ENCODE data around the gene PHC1.

The PHC1 gene

GRCh38 chr12:8953773-8954402 lies 39.6 kb downstream of the PHC1 start:
- WGBS (ENCODE audit: insufficient coverage) = 81% methylated on average over 4 of the region's 8 CpGs
- CTCF ChIA-PET = interaction anchor here (1.7 to 8.1 kb wide), 2 partner anchors 81 to 85 kb away, joined by 3 to 151 read pairs; no protein-coding TSS in a partner anchor
- POLR2A ChIA-PET = no interaction called here
- peaks cover 0 to 10% (median 6%) of the 10 kb centered on the region in 4 experiments for H3K36me3 ChIP-seq (ENCODE audit: control insufficient read depth in 4 of 4, insufficient read depth in 4 of 4, low read length in 3 of 4)
- H3K4me1 ChIP-seq (ENCODE audit: control extremely low read depth in 1 of 4, control insufficient read depth in 4 of 4, insufficient read depth in 4 of 4, low read length in 3 of 4) = peaks cover 10 to 24% (median 14%) of the 10 kb centered on the region in 4 experiments
- H3K27me3 ChIP-seq (replicated peaks in 2 of 5; ENCODE audit: control insufficient read depth in 4 of 5, insufficient read depth in 5 of 5, low read length in 4 of 5) = no peaks in the 10 kb centered on the region
- H3K4me3 ChIP-seq (ENCODE audit: control insufficient read depth in 1 of 7, extremely low read depth in 1 of 7, insufficient read depth in 4 of 7, low read depth in 2 of 7, low read length in 6 of 7) = no peak overlapping the region
- DNase-seq = no peak
- peaks cover 0 to 20% (median 8%) of the 10 kb centered on the region in 5 experiments for H3K9me3 ChIP-seq (ENCODE audit: control extremely low read depth in 1 of 5, control insufficient read depth in 4 of 5, insufficient read depth in 2 of 5, low read depth in 1 of 5, low read length in 4 of 5)
- no peak overlapping the region for H3K27ac ChIP-seq (ENCODE audit: insufficient read depth in 1 of 2, low read depth in 1 of 2, low read length in 2 of 2, poor library complexity in 1 of 2, severe bottlenecking in 2 of 2)

GRCh38 chr12:8956073-8956472 lies 41.8 kb downstream of the PHC1 start:
- WGBS (ENCODE audit: insufficient coverage) = 95% methylated on average over 13 of the region's 15 CpGs
- H3K9me3 ChIP-seq (ENCODE audit: control extremely low read depth in 1 of 5, control insufficient read depth in 4 of 5, insufficient read depth in 2 of 5, low read depth in 1 of 5, low read length in 4 of 5) = peaks cover 0 to 20% (median 8%) of the 10 kb centered on the region in 5 experiments
- CTCF ChIA-PET = interaction anchor here (1.0 to 1.1 kb wide), 2 partner anchors 30 to 86 kb away, joined by 3 to 4 read pairs; no protein-coding TSS in a partner anchor
- H3K27me3 ChIP-seq (replicated peaks in 2 of 5; ENCODE audit: control insufficient read depth in 4 of 5, insufficient read depth in 5 of 5, low read length in 4 of 5) = no peaks in the 10 kb centered on the region
- H3K27ac ChIP-seq (ENCODE audit: insufficient read depth in 1 of 2, low read depth in 1 of 2, low read length in 2 of 2, poor library complexity in 1 of 2, severe bottlenecking in 2 of 2) = no peak overlapping the region
- POLR2A ChIA-PET = no interaction called here
- H3K4me1 ChIP-seq (ENCODE audit: control extremely low read depth in 1 of 4, control insufficient read depth in 4 of 4, insufficient read depth in 4 of 4, low read length in 3 of 4) = peaks cover 0 to 15% (median 5%) of the 10 kb centered on the region in 4 experiments
- DNase-seq = no peak
- peaks cover 0 to 10% (median 6%) of the 10 kb centered on the region in 4 experiments for H3K36me3 ChIP-seq (ENCODE audit: control insufficient read depth in 4 of 4, insufficient read depth in 4 of 4, low read length in 3 of 4)
- H3K4me3 ChIP-seq (ENCODE audit: control insufficient read depth in 1 of 7, extremely low read depth in 1 of 7, insufficient read depth in 4 of 7, low read depth in 2 of 7, low read length in 6 of 7) = no peak overlapping the region

GRCh38 chr12:8956772-8957171 lies 42.5 kb downstream of the PHC1 start:
- Histone ChIP-seq H3K9me3 (ENCODE audit: control extremely low read depth in 1 of 5, control insufficient read depth in 4 of 5, insufficient read depth in 2 of 5, low read depth in 1 of 5, low read length in 4 of 5) (peaks cover 0 to 20% (median 8%) of the 10 kb centered on the region in 5 experiments), H3K4me1 (ENCODE audit: control extremely low read depth in 1 of 4, control insufficient read depth in 4 of 4, insufficient read depth in 4 of 4, low read length in 3 of 4) (peaks cover 0 to 8% (median 1%) of the 10 kb centered on the region in 4 experiments), H3K27ac (ENCODE audit: insufficient read depth in 1 of 2, low read depth in 1 of 2, low read length in 2 of 2, poor library complexity in 1 of 2, severe bottlenecking in 2 of 2) (no peak overlapping the region), H3K4me3 (ENCODE audit: control insufficient read depth in 1 of 7, extremely low read depth in 1 of 7, insufficient read depth in 4 of 7, low read depth in 2 of 7, low read length in 6 of 7) (no peak overlapping the region), H3K36me3 (ENCODE audit: control insufficient read depth in 4 of 4, insufficient read depth in 4 of 4, low read length in 3 of 4) (peaks cover 0 to 10% (median 6%) of the 10 kb centered on the region in 4 experiments), H3K27me3 (replicated peaks in 2 of 5; ENCODE audit: control insufficient read depth in 4 of 5, insufficient read depth in 5 of 5, low read length in 4 of 5) (no peaks in the 10 kb centered on the region)
- POLR2A ChIA-PET = no interaction called here
- CTCF ChIA-PET = interaction anchor here (1.1 kb wide), 1 partner anchor 29 kb away, joined by 4 read pairs; no protein-coding TSS in a partner anchor
- 96% methylated on average over 5 of the region's 7 CpGs for WGBS (ENCODE audit: insufficient coverage)
- DNase-seq = no peak

- Histone ChIP-seq H3K27ac (ENCODE audit: insufficient read depth in 1 of 2, low read depth in 1 of 2, low read length in 2 of 2, poor library complexity in 1 of 2, severe bottlenecking in 2 of 2) (no peak overlapping the region), H3K36me3 (ENCODE audit: control insufficient read depth in 4 of 4, insufficient read depth in 4 of 4, low read length in 3 of 4) (peaks cover 0 to 10% (median 6%) of the 10 kb centered on the region in 4 experiments), H3K27me3 (replicated peaks in 2 of 5; ENCODE audit: control insufficient read depth in 4 of 5, insufficient read depth in 5 of 5, low read length in 4 of 5) (no peaks in the 10 kb centered on the region), H3K9me3 (ENCODE audit: control extremely low read depth in 1 of 5, control insufficient read depth in 4 of 5, insufficient read depth in 2 of 5, low read depth in 1 of 5, low read length in 4 of 5) (peaks cover 0 to 20% (median 12%) of the 10 kb centered on the region in 5 experiments), H3K4me3 (ENCODE audit: control insufficient read depth in 1 of 7, extremely low read depth in 1 of 7, insufficient read depth in 4 of 7, low read depth in 2 of 7, low read length in 6 of 7) (no peak overlapping the region), H3K4me1 (ENCODE audit: control extremely low read depth in 1 of 4, control insufficient read depth in 4 of 4, insufficient read depth in 4 of 4, low read length in 3 of 4) (peaks cover 0 to 8% (median 1%) of the 10 kb centered on the region in 4 experiments)
- ChIA-PET CTCF (no interaction called here), POLR2A (no interaction called here)
- 93% methylated on average over 3 of the region's 4 CpGs for WGBS (ENCODE audit: insufficient coverage)
- no peak for DNase-seq
Observed at GRCh38 chr12:8957561-8957960, 43.3 kb downstream of the PHC1 start.

GRCh38 chr12:8958066-8958465 lies 43.8 kb downstream of the PHC1 start:
- ChIA-PET POLR2A (interaction anchor here (0.7 kb wide), 1 partner anchor 84 kb away, joined by 3 read pairs; no protein-coding TSS in a partner anchor), CTCF (interaction anchor here (1.1 kb wide), 1 partner anchor 91 kb away, joined by 3 read pairs; no protein-coding TSS in a partner anchor)
- H3K27ac ChIP-seq (ENCODE audit: insufficient read depth in 1 of 2, low read depth in 1 of 2, low read length in 2 of 2, poor library complexity in 1 of 2, severe bottlenecking in 2 of 2) = no peak overlapping the region
- H3K27me3 ChIP-seq (replicated peaks in 2 of 5; ENCODE audit: control insufficient read depth in 4 of 5, insufficient read depth in 5 of 5, low read length in 4 of 5) = no peaks in the 10 kb centered on the region
- no peak overlapping the region for H3K4me3 ChIP-seq (ENCODE audit: control insufficient read depth in 1 of 7, extremely low read depth in 1 of 7, insufficient read depth in 4 of 7, low read depth in 2 of 7, low read length in 6 of 7)
- no peak for DNase-seq
- no CpG with 5 or more reads among the region's 2 CpGs for WGBS (ENCODE audit: insufficient coverage)
- H3K9me3 ChIP-seq (ENCODE audit: control extremely low read depth in 1 of 5, control insufficient read depth in 4 of 5, insufficient read depth in 2 of 5, low read depth in 1 of 5, low read length in 4 of 5) = peaks cover 0 to 19% (median 11%) of the 10 kb centered on the region in 5 experiments
- peaks cover 0 to 10% (median 5%) of the 10 kb centered on the region in 4 experiments for H3K36me3 ChIP-seq (ENCODE audit: control insufficient read depth in 4 of 4, insufficient read depth in 4 of 4, low read length in 3 of 4)
- H3K4me1 ChIP-seq (ENCODE audit: control extremely low read depth in 1 of 4, control insufficient read depth in 4 of 4, insufficient read depth in 4 of 4, low read length in 3 of 4) = peaks cover 0 to 8% (median 1%) of the 10 kb centered on the region in 4 experiments

- Histone ChIP-seq H3K9me3 (ENCODE audit: control extremely low read depth in 1 of 5, control insufficient read depth in 4 of 5, insufficient read depth in 2 of 5, low read depth in 1 of 5, low read length in 4 of 5) (peaks cover 0 to 11% (median 8%) of the 10 kb centered on the region in 5 experiments), H3K36me3 (ENCODE audit: control insufficient read depth in 4 of 4, insufficient read depth in 4 of 4, low read length in 3 of 4) (peaks cover 0 to 6% (median 2%) of the 10 kb centered on the region in 4 experiments), H3K4me1 (ENCODE audit: control extremely low read depth in 1 of 4, control insufficient read depth in 4 of 4, insufficient read depth in 4 of 4, low read length in 3 of 4) (peaks cover 0 to 8% (median 0%) of the 10 kb centered on the region in 4 experiments), H3K27me3 (replicated peaks in 2 of 5; ENCODE audit: control insufficient read depth in 4 of 5, insufficient read depth in 5 of 5, low read length in 4 of 5) (no peaks in the 10 kb centered on the region), H3K4me3 (ENCODE audit: control insufficient read depth in 1 of 7, extremely low read depth in 1 of 7, insufficient read depth in 4 of 7, low read depth in 2 of 7, low read length in 6 of 7) (no peak overlapping the region), H3K27ac (ENCODE audit: insufficient read depth in 1 of 2, low read depth in 1 of 2, low read length in 2 of 2, poor library complexity in 1 of 2, severe bottlenecking in 2 of 2) (no peak overlapping the region)
- ChIA-PET CTCF (interaction anchor here (1.3 kb wide), 1 partner anchor 11 kb away, joined by 3 read pairs; no protein-coding TSS in a partner anchor), POLR2A (no interaction called here)
- no peak for DNase-seq
- 100% methylated on average over 1 of the region's 2 CpGs for WGBS (ENCODE audit: insufficient coverage)
Observed at GRCh38 chr12:8960176-8960575, 45.9 kb downstream of the PHC1 start.

- Histone ChIP-seq H3K4me3 (ENCODE audit: control insufficient read depth in 1 of 7, extremely low read depth in 1 of 7, insufficient read depth in 4 of 7, low read depth in 2 of 7, low read length in 6 of 7) (no peak overlapping the region), H3K27me3 (replicated peaks in 2 of 5; ENCODE audit: control insufficient read depth in 4 of 5, insufficient read depth in 5 of 5, low read length in 4 of 5) (no peaks in the 10 kb centered on the region), H3K4me1 (ENCODE audit: control extremely low read depth in 1 of 4, control insufficient read depth in 4 of 4, insufficient read depth in 4 of 4, low read length in 3 of 4) (no peaks in the 10 kb centered on the region), H3K36me3 (ENCODE audit: control insufficient read depth in 4 of 4, insufficient read depth in 4 of 4, low read length in 3 of 4) (no peaks in the 10 kb centered on the region), H3K27ac (ENCODE audit: insufficient read depth in 1 of 2, low read depth in 1 of 2, low read length in 2 of 2, poor library complexity in 1 of 2, severe bottlenecking in 2 of 2) (no peak overlapping the region), H3K9me3 (ENCODE audit: control extremely low read depth in 1 of 5, control insufficient read depth in 4 of 5, insufficient read depth in 2 of 5, low read depth in 1 of 5, low read length in 4 of 5) (peaks cover 1 to 27% (median 11%) of the 10 kb centered on the region in 5 experiments)
- POLR2A ChIA-PET = no interaction called here
- CTCF ChIA-PET = no interaction called here
- no peak for DNase-seq
Observed at GRCh38 chr12:8968761-8969160, 54.5 kb downstream of the PHC1 start.
